HepG2 (cell line): Measurements from ENCODE around the gene CYB5A. TPM values are rescaled to one million over a fixed set of nuclear protein-coding genes. Genes with fewer than 3 reads are reported as not detected.

Source experiments
- ATAD3A ChIP-seq: sonication (generic); formaldehyde crosslinking; IDR thresholded peaks from 2 replicates; pipeline ENCODE4 v1.4.0; 2020; ENCODE audit warnings: missing genetic modification reagents
- ATM ChIP-seq: fragments of 450-650 bp; IDR thresholded peaks from 2 replicates; pipeline ENCODE4 v1.7.1; 2017; ENCODE audit warnings: mild to moderate bottlenecking, borderline replicate concordance
- ELF1 ChIP-seq: sonication (generic); formaldehyde crosslinking; IDR thresholded peaks from 2 replicates; pipeline ENCODE4 v1.4.0; 2020; ENCODE audit warnings: missing genetic modification reagents
- FOSL1 ChIP-seq: sonication (generic); formaldehyde crosslinking; IDR thresholded peaks from 2 replicates; pipeline ENCODE4 v1.9.0; 2021; ENCODE audit warnings: missing genetic modification reagents, borderline replicate concordance
- FOXO4 ChIP-seq: sonication (generic); formaldehyde crosslinking; conservative IDR thresholded peaks from 2 replicates; pipeline ENCODE4 v1.8.1; 2023; ENCODE audit warnings: missing genetic modification reagents
- FOXP1 ChIP-seq, 2 experiments: fragments of 450-650 bp in 1 of 2; IDR thresholded peaks; 2 replicates each; pipeline ENCODE4 v1.6.1; 2017 to 2018; ENCODE audit warnings: antibody characterized with exemption in 1 of 2
- GATAD2A ChIP-seq: IDR thresholded peaks from 2 replicates; pipeline ENCODE4 v1.6.1; 2016
- HES4 ChIP-seq: sonication (generic); formaldehyde crosslinking; IDR thresholded peaks from 2 replicates; pipeline ENCODE4 v1.9.0; 2021; ENCODE audit warnings: mild to moderate bottlenecking, missing genetic modification reagents, borderline replicate concordance
- HOXA3 ChIP-seq: sonication (generic); formaldehyde crosslinking; IDR thresholded peaks from 2 replicates; pipeline ENCODE4 v1.5.0; 2020; ENCODE audit warnings: missing genetic modification reagents
- JDP2 ChIP-seq: sonication (generic); formaldehyde crosslinking; IDR thresholded peaks from 2 replicates; pipeline ENCODE4 v1.8.1; 2022; ENCODE audit warnings: missing genetic modification reagents, borderline replicate concordance
- KLF11 ChIP-seq: IDR thresholded peaks from 2 replicates; pipeline ENCODE4 v1.6.1; 2016; ENCODE audit warnings: missing compliant biosample characterization
- NR2F1 ChIP-seq, 2 experiments: fragments of 450-650 bp in 1 of 2; formaldehyde crosslinking in 1 of 2; IDR thresholded peaks; 2 replicates each; pipeline versions ENCODE4 v1.5.0 to v1.6.1; 2016 to 2020; ENCODE audit warnings: mild to moderate bottlenecking in 1 of 2, missing compliant biosample characterization in 1 of 2, missing genetic modification reagents in 1 of 2, moderate library complexity in 1 of 2
- PBX2 ChIP-seq: IDR thresholded peaks from 2 replicates; pipeline ENCODE4 v1.6.1; 2016; ENCODE audit warnings: control low read depth
- SRY ChIP-seq: sonication (generic); formaldehyde crosslinking; IDR thresholded peaks from 2 replicates; pipeline ENCODE4 v1.8.0; 2022; ENCODE audit warnings: mild to moderate bottlenecking, missing genetic modification reagents
- TFDP2 ChIP-seq: sonication (generic); formaldehyde crosslinking; IDR thresholded peaks from 2 replicates; pipeline ENCODE4 v1.4.0; 2020; ENCODE audit warnings: missing genetic modification reagents
- ZC3H4 ChIP-seq: sonication (generic); formaldehyde crosslinking; IDR thresholded peaks from 2 replicates; pipeline ENCODE4 v1.4.0; 2020; ENCODE audit warnings: missing genetic modification reagents, borderline replicate concordance
- ZNF10 ChIP-seq: sonication (generic); formaldehyde crosslinking; IDR thresholded peaks from 2 replicates; pipeline ENCODE4 v1.4.0; 2020; ENCODE audit warnings: mild to moderate bottlenecking, low read depth, missing genetic modification reagents, borderline replicate concordance
- ZNF205 ChIP-seq: IDR thresholded peaks from 2 replicates; pipeline ENCODE4 v1.6.1; 2018; ENCODE audit warnings: missing biosample characterization, missing genetic modification reagents
- ZNF382 ChIP-seq: sonication (generic); formaldehyde crosslinking; IDR thresholded peaks from 2 replicates; pipeline ENCODE4 v1.5.0; 2020; ENCODE audit warnings: missing genetic modification reagents, mild to moderate bottlenecking, borderline replicate concordance
- ZNF441 ChIP-seq: sonication (generic); formaldehyde crosslinking; IDR thresholded peaks from 2 replicates; pipeline ENCODE4 v1.7.0; 2021; ENCODE audit warnings: missing genetic modification reagents, borderline replicate concordance
- ZNF530 ChIP-seq: sonication (generic); formaldehyde crosslinking; IDR thresholded peaks from 2 replicates; pipeline ENCODE4 v1.5.0; 2020; ENCODE audit warnings: low read depth, mild to moderate bottlenecking, missing genetic modification reagents
- ZNF766 ChIP-seq: sonication (generic); formaldehyde crosslinking; IDR thresholded peaks from 2 replicates; pipeline ENCODE4 v1.5.0; 2020; ENCODE audit warnings: missing genetic modification reagents, borderline replicate concordance
- ZNF839 ChIP-seq: sonication (generic); formaldehyde crosslinking; IDR thresholded peaks from 2 replicates; pipeline ENCODE4 v1.4.0; 2020; ENCODE audit warnings: missing genetic modification reagents, mild to moderate bottlenecking, borderline replicate concordance
- ZSCAN9 ChIP-seq: IDR thresholded peaks from 2 replicates; pipeline ENCODE4 v1.6.1; 2016; ENCODE audit warnings: borderline replicate concordance
- polyA plus RNA-seq, 8 experiments: library from polyadenylated mRNA; depleted of rRNA in 3 of 8; stranded (reverse) in 7 of 8; unstranded in 1 of 8; fragments of >200 nt; fragmentation: Illumina TruSeq in 4 of 8; extraction: Trizol in 4 of 8; gene quantifications; 2 replicates each; pipeline versions ENCODE4 v1.2.1 to v1.2.3, GENCODE V29; 2011 to 2016; ENCODE audit warnings: low read depth in 4 of 8, missing spikeins in 1 of 8, mixed read lengths in 1 of 8; ENCODE audit not compliant: insufficient read depth in 1 of 8
- total RNA-seq, 5 experiments: library from RNA; depleted of rRNA; stranded (reverse); fragments of >200 nt; fragmentation: Illumina TruSeq; extraction: Trizol; gene quantifications; 2 replicates each; pipeline ENCODE4 v1.2.3, GENCODE V29; 2016; ENCODE audit warnings: low read depth in 1 of 5
- TF ChIP-seq, protein P1 (sequence below): sonication (generic); formaldehyde crosslinking; IDR thresholded peaks from 2 replicates; pipeline ENCODE4 v1.5.1; 2020; ENCODE audit warnings: missing genetic modification reagents, mild to moderate bottlenecking, borderline replicate concordance
- TF ChIP-seq, protein P2 (sequence below): sonication (generic); formaldehyde crosslinking; IDR thresholded peaks from 2 replicates; pipeline ENCODE4 v1.5.0; 2020; ENCODE audit warnings: missing genetic modification reagents

The CYB5A gene
- total and polyA plus RNA-seq, 2 of the 13 experiments (the other 11 are each of a cell fraction or from before 2014, with no cell fraction given), result 215 to 356 TPM

DNA sequence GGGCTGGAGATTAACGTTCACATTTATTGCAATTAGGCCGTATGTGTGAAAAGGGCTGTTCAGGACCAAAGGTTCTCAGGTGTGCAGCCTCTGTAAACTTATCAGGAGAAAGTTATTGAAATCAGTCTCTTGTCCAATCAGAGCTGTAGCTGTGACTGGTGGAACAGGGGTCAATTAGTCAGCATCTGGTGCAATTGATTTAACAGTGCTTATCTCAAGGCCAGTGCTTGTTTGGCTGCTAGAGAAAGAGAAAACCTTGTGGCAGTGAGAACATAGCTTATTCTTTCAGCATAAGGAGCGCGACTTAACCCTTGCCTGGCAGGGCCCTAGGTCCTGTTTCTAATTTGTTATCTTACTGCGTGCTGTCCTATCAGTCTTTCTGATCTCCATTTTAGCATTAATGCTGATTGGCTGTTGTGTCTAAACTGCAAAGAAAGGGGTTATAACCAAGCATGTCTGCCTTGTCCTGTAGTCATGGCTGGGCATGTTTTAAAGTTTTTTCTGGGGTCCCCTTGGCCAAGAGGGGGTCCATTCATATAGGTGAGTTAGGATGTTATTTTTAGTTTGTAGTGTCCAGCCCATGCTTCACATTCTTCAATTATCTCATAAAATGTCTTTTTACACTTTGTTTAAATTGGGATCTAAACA is 66.4 kb downstream of the CYB5A start (continued):
- TF ChIP-seq FOSL1 (no peak), ZNF530 (no peak), ZNF205 (CRISPR knock-in tag) (no peak), ATM (no peak), SRY (CRISPR knock-in tag) (no peak), KLF11 (CRISPR knock-in tag) (no peak), HOXA3 (CRISPR knock-in tag) (peak; percentile 67; the same call in 1 of the 2 replicates), ZNF766 (CRISPR knock-in tag) (no peak), ZNF10 (CRISPR knock-in tag) (no peak), ZNF382 (no peak), FOXP1 (IDR thresholded peaks at IDR 0.05) (no peak), FOXP1 (CRISPR knock-in tag; IDR thresholded peaks at IDR 0.05) (peak; percentile 57; the same call in 1 of the 2 replicates), ZSCAN9 (CRISPR knock-in tag) (0 out of 2 replicates have a peak, but pooled peaks have one; percentile 39), HES4 (CRISPR knock-in tag) (no peak), NR2F1 (CRISPR knock-in tag; IDR thresholded peaks at IDR 0.05) (0 out of 4 replicates have a peak, but pooled peaks of 1 of the 2 experiments have one; percentile 32), ZNF839 (CRISPR knock-in tag) (no peak), FOXO4 (no peak), ELF1 (CRISPR knock-in tag) (no peak; the same call in 1 of the 2 replicates), ZNF441 (no peak), PBX2 (no peak), GATAD2A (CRISPR knock-in tag) (peak; percentile 79), JDP2 (CRISPR knock-in tag) (no peak), TFDP2 (CRISPR knock-in tag) (0 out of 2 replicates have a peak, but pooled peaks have one; percentile 32), ATAD3A (CRISPR knock-in tag) (no peak), ZC3H4 (CRISPR knock-in tag) (no peak)
- TF ChIP-seq, protein P1, sequence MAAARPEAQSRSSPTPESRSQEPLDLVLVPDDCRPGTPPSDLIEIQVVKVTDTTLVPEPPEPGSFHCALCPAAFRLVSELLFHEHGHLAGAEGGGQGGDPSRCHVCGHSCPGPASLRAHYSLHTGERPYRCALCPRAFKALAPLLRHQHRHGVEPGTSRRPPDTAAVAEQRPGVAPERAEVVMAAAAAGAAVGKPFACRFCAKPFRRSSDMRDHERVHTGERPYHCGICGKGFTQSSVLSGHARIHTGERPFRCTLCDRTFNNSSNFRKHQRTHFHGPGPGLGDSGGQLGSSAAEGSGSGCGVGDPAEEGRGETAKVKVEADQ, result 0 out of 2 replicates have a peak, but pooled peaks have one; percentile 51
- TF ChIP-seq, protein P2, sequence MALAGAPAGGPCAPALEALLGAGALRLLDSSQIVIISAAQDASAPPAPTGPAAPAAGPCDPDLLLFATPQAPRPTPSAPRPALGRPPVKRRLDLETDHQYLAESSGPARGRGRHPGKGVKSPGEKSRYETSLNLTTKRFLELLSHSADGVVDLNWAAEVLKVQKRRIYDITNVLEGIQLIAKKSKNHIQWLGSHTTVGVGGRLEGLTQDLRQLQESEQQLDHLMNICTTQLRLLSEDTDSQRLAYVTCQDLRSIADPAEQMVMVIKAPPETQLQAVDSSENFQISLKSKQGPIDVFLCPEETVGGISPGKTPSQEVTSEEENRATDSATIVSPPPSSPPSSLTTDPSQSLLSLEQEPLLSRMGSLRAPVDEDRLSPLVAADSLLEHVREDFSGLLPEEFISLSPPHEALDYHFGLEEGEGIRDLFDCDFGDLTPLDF, result no peak
